Stomach (tissue), 9 donors: ENCODE data around the gene EMILIN1. TPM values are rescaled to one million over a fixed set of nuclear protein-coding genes. Genes with fewer than 3 reads are reported as not detected.

Experiments used
- DNase-seq, 2 donors: peaks; one replicate each; pipeline versions ENCODE4 v3.0.0 to v3.0.0-alpha.2; 2013 to 2019
- H3K27ac ChIP-seq, 5 donors: fragments of 200-600 bp in 4 of 5; sonication (generic) in 4 of 5; one replicate each; pipeline ENCODE4 v1.5.1; 2013 to 2019; ENCODE audit warnings: mild to moderate bottlenecking in 1 of 5, moderate library complexity in 1 of 5
- H3K27me3 ChIP-seq, 3 donors: fragments of 200-600 bp; sonication (generic); one replicate each; pipeline ENCODE4 v1.5.1; 2017 to 2019; ENCODE audit warnings: mixed run types in 1 of 3
- H3K36me3 ChIP-seq, 4 donors: fragments of 200-600 bp; sonication (generic); 1 replicate in 3 of 4; 2 replicates in 1 of 4; pipeline ENCODE4 v1.5.1; 2016 to 2019
- H3K4me1 ChIP-seq, 4 donors: fragments of 200-600 bp; sonication (generic); one replicate each; pipeline ENCODE4 v1.5.1; 2016 to 2019
- H3K4me3 ChIP-seq, 4 donors: fragments of 200-600 bp; sonication (generic) in 3 of 4; one replicate each; pipeline ENCODE4 v1.5.1; 2016 to 2019; ENCODE audit warnings: mild to moderate bottlenecking in 1 of 4
- H3K9me3 ChIP-seq, 4 donors: fragments of 200-600 bp; sonication (generic); one replicate each; pipeline ENCODE4 v1.5.1; 2016 to 2019
- CTCF ChIP-seq, 7 experiments: fragments of 450-650 bp in 4 of 7; fragments of 200-600 bp in 3 of 7; sonication (generic) in 3 of 7; IDR thresholded peaks; one replicate each; pipeline ENCODE4 v1.5.1; 2016 to 2019; ENCODE audit warnings: antibody characterized with exemption in 7 of 7, control low read depth in 2 of 7, mild to moderate bottlenecking in 1 of 7
- EP300 ChIP-seq: sonication (generic); formaldehyde crosslinking; IDR thresholded peaks from one replicate; pipeline ENCODE4 v1.6.1; 2017; ENCODE audit warnings: antibody characterized with exemption
- POLR2A ChIP-seq, 4 donors: fragments of 450-650 bp; IDR thresholded peaks; one replicate each; pipeline ENCODE4 v1.6.1; 2016; ENCODE audit warnings: antibody characterized with exemption in 4 of 4, control low read depth in 2 of 4, mild to moderate bottlenecking in 1 of 4, moderate library complexity in 1 of 4
- POLR2AphosphoS5 ChIP-seq, 3 donors: sonication (generic); formaldehyde crosslinking; IDR thresholded peaks; one replicate each; pipeline ENCODE4 v1.6.1; 2016; ENCODE audit warnings: antibody characterized with exemption in 3 of 3
- WGBS, 5 donors: extraction: QIAGEN DNeasy Blood & Tissue Kit in 3 of 5; methylation state at CpG; one replicate each; pipeline versions ENCODE4 v1.1.5 to v1.1.7; 2013 to 2018; 5-methylcytosine and 5-hydroxymethylcytosine counted together
- intact Hi-C: fragments of 100-400 bp; cut with DNase I; formaldehyde crosslinking; loops from one replicate; pipeline ENCODE4 v1.15.1; 2023; ENCODE audit warnings: low total_unique reads
- polyA plus RNA-seq, 3 donors: library from polyadenylated mRNA; stranded (reverse); fragments of 200-250 nt; gene quantifications; one replicate each; pipeline ENCODE4 v1.2.3, GENCODE V29; 2013
- total RNA-seq, 5 donors: library from RNA; depleted of rRNA; stranded (reverse); fragments of >200 nt; gene quantifications; one replicate each; pipeline versions ENCODE4 v1.1.0 to v1.2.3, GENCODE V29; 2014 to 2016
- donor health status: healthy with polysubstance abuse.
- donor health status: Bipolar disorder and iron deficiency.
- donor health status: healthy.

EMILIN1 gene
- total and polyA plus RNA-seq, 8 donors: 17.5 to 208 (median 52.1) TPM

GRCh38 chr2:27079233-27080139 is 1.1 kb downstream of the EMILIN1 start:
- TF ChIP-seq CTCF (IDR thresholded peaks at IDR 0.05): no peak
- no peak for TF ChIP-seq EP300
- TF ChIP-seq POLR2A (IDR thresholded peaks at IDR 0.05): no peak
- TF ChIP-seq POLR2AphosphoS5 (IDR thresholded peaks at IDR 0.05): no peak
- intact Hi-C loops: loop anchor here (10.0 kb wide), 1 partner anchor 45 kb away; the partner anchor contains the start of gene TMEM214
- H3K27me3 ChIP-seq: peaks cover 0 to 5% (median 0%) of the 10 kb centered on the region in 3 donors
- H3K4me3 ChIP-seq: peak overlapping the region; percentile 54 to 66 (median 60)
- 46 to 74% (median 69%) methylated on average over 14 of the region's 14 CpGs for WGBS, 5 donors
- no peaks in the 10 kb centered on the region for H3K9me3 ChIP-seq
- H3K4me1 ChIP-seq: peaks cover 20 to 86% (median 64%) of the 10 kb centered on the region in 4 donors
- DNase-seq: no peak
- H3K36me3 ChIP-seq: peaks cover 0 to 17% (median 6%) of the 10 kb centered on the region in 4 donors
- H3K27ac ChIP-seq: peak overlapping the region; percentile 54 to 94 (median 92)

- no peak for TF ChIP-seq EP300
- no peak for TF ChIP-seq CTCF (IDR thresholded peaks at IDR 0.05)
- TF ChIP-seq POLR2AphosphoS5 (IDR thresholded peaks at IDR 0.05): no peak
- TF ChIP-seq POLR2A (IDR thresholded peaks at IDR 0.05): no peak
- peaks cover 23 to 86% (median 62%) of the 10 kb centered on the region in 4 donors for H3K4me1 ChIP-seq
- no peak for DNase-seq
- 66 to 78% (median 72%) methylated on average over 7 of the region's 7 CpGs for WGBS, 5 donors
- peaks cover 0 to 17% (median 6%) of the 10 kb centered on the region in 4 donors for H3K36me3 ChIP-seq
- H3K27me3 ChIP-seq: peaks cover 0 to 5% (median 0%) of the 10 kb centered on the region in 3 donors
- no peaks in the 10 kb centered on the region for H3K9me3 ChIP-seq
- peak overlapping the region in 4 of 5 donors; percentile 92 to 94 (median 92) for H3K27ac ChIP-seq
- intact Hi-C loops: loop anchor here (10.0 kb wide), 1 partner anchor 45 kb away; the partner anchor contains the start of gene TMEM214
- H3K4me3 ChIP-seq: peak overlapping the region; percentile 54 to 66 (median 60)
Observed at GRCh38 chr2:27080140-27080469, 1.7 kb downstream of the EMILIN1 start.

GRCh38 chr2:27080603-27080936 is 2.2 kb downstream of the EMILIN1 start:
- intact Hi-C loops: loop anchor here (10.0 kb wide), 1 partner anchor 46 kb away; the partner anchor contains the start of gene TMEM214
- peak overlapping the region; percentile 54 to 66 (median 60) for H3K4me3 ChIP-seq
- H3K9me3 ChIP-seq: no peaks in the 10 kb centered on the region
- H3K27me3 ChIP-seq: peaks cover 0 to 5% (median 0%) of the 10 kb centered on the region in 3 donors
- TF ChIP-seq CTCF (IDR thresholded peaks at IDR 0.05): no peak
- TF ChIP-seq EP300: no peak
- no peak for TF ChIP-seq POLR2A (IDR thresholded peaks at IDR 0.05)
- no peak for TF ChIP-seq POLR2AphosphoS5 (IDR thresholded peaks at IDR 0.05)
- H3K36me3 ChIP-seq: peaks cover 0 to 17% (median 6%) of the 10 kb centered on the region in 4 donors
- H3K4me1 ChIP-seq: peaks cover 27 to 86% (median 62%) of the 10 kb centered on the region in 4 donors
- no peak for DNase-seq
- WGBS, 5 donors: 70 to 87% (median 86%) methylated on average over 9 to 14 of the region's 14 CpGs
- H3K27ac ChIP-seq: peak overlapping the region in 4 of 5 donors; percentile 92 to 94 (median 92)

- peaks cover 0 to 17% (median 6%) of the 10 kb centered on the region in 4 donors for H3K36me3 ChIP-seq
Observed at GRCh38 chr2:27081984-27082772, 3.8 kb downstream of the EMILIN1 start.

More at GRCh38 chr2:27081984-27082772, 3.8 kb downstream of the EMILIN1 start:
- TF ChIP-seq POLR2AphosphoS5 (IDR thresholded peaks at IDR 0.05) (no peak), CTCF (IDR thresholded peaks at IDR 0.05) (no peak), EP300 (no peak), POLR2A (IDR thresholded peaks at IDR 0.05) (no peak)
- intact Hi-C loops: loop anchor here (10.0 kb wide), 1 partner anchor 47 kb away; the partner anchor contains the start of gene TMEM214
- no peak for DNase-seq
- H3K27ac ChIP-seq: peak overlapping the region in 4 of 5 donors; percentile 73 to 94 (median 92)
- WGBS, 5 donors: 83 to 92% (median 90%) methylated on average over 20 to 38 of the region's 38 CpGs
- H3K4me1 ChIP-seq: peaks cover 38 to 83% (median 68%) of the 10 kb centered on the region in 4 donors
- H3K27me3 ChIP-seq: peaks cover 0 to 5% (median 0%) of the 10 kb centered on the region in 3 donors
- no peaks in the 10 kb centered on the region for H3K9me3 ChIP-seq
- H3K4me3 ChIP-seq: peak overlapping the region in 2 of 4 donors; percentile 4 to 54
